GM12801 (cell line): ENCODE data around the gene SS18L1.

Experiments used
- TF ChIP-seq, protein P1 (sequence below): IDR thresholded peaks from one replicate; pipeline ENCODE4 v1.5.1; 2011; ENCODE audit warnings: control low read depth; ENCODE audit not compliant: insufficient read length; ENCODE audit errors: extremely low read depth

Gene SS18L1

DNA sequence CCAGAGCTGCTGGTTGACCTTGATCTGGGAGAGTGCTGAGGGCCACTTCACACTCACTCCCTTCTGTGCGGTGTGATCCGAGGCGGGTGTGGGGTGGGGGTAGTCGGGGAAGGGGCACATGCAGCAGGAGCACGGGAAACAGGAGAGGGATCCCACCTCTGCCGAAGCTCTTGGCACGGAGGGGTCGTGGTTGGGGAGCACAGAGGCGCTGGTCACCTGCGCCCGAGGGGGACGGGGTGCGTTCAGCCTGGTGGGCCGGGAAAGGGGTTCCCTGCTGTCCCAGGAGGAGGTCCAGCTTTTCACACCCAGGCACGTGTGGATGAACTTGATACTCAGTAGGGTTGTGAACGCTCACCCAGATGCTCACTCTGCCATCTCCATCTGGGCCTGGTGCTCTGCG is 17.3 kb downstream of the SS18L1 start:
- TF ChIP-seq, protein P1, sequence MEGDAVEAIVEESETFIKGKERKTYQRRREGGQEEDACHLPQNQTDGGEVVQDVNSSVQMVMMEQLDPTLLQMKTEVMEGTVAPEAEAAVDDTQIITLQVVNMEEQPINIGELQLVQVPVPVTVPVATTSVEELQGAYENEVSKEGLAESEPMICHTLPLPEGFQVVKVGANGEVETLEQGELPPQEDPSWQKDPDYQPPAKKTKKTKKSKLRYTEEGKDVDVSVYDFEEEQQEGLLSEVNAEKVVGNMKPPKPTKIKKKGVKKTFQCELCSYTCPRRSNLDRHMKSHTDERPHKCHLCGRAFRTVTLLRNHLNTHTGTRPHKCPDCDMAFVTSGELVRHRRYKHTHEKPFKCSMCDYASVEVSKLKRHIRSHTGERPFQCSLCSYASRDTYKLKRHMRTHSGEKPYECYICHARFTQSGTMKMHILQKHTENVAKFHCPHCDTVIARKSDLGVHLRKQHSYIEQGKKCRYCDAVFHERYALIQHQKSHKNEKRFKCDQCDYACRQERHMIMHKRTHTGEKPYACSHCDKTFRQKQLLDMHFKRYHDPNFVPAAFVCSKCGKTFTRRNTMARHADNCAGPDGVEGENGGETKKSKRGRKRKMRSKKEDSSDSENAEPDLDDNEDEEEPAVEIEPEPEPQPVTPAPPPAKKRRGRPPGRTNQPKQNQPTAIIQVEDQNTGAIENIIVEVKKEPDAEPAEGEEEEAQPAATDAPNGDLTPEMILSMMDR: no peak

DNA sequence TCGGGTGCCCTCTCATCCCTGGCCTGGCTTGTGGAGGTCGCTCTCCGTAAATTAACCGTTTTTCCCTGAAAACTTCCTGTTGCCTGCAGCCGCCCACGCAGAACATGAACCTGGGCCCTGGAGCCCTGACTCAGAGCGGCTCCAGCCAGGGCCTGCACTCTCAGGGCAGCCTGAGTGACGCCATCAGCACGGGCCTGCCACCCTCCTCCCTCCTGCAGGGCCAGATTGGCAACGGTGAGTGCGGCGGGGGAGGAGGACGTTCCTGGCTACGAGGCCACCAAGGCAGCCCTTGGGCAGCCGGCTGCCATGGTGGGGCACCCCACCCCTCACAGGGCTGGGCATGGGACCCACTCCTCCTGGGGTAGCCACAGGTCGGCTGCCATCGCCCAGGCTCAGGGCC is 17.8 kb downstream of the SS18L1 start:
- TF ChIP-seq, protein P1: no peak

DNA sequence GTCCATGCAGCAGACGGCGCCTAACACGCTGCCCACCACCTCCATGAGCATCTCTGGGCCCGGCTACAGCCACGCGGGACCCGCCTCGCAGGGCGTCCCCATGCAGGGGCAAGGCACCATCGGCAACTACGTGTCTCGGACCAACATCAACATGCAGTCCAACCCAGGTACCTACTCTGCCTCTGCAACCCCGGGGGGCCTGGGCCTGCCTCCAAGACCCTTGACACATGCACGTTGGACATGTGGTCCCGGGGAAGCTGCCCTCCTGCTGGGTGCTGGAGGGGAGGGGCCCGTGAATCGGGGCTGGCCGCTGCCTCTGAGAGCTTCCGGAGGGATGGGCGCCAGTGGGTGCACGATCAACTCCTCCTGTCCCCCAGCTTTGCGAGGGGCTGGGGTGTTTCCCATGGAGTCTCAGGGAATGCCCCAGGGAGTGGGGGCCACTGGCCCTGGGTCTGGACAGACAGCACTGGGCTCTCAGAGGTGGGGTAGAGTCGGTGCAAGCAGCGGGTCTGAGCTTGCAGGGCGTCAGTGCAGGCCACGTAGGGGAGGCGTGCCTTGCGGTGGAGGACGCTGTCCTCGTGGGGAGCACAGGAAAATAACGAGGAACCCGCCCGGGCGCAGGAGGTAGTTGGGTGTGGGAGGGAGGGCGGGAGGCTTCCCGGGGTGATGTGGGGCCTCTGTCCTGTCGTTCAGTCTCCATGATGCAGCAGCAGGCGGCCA is 19.4 kb downstream of the SS18L1 start:
- TF ChIP-seq, protein P1: no peak

DNA sequence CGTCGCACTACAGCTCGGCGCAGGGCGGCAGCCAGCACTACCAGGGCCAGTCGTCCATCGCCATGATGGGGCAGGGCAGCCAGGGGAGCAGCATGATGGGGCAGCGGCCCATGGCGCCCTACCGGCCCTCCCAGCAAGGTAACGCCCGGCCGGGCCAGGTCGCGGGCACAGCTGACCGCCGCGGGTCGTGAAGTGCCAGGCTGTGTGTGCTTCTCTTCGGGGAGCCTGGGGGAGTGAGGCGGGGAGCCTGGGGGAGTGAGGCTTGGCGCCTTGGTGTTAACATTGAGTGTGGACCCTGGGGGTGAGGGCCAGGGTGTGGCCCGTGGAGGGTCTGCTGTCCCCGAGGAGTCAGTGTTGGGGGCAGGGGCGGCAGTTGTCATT is 19.9 kb downstream of the SS18L1 start:
- TF ChIP-seq, protein P1: no peak

DNA sequence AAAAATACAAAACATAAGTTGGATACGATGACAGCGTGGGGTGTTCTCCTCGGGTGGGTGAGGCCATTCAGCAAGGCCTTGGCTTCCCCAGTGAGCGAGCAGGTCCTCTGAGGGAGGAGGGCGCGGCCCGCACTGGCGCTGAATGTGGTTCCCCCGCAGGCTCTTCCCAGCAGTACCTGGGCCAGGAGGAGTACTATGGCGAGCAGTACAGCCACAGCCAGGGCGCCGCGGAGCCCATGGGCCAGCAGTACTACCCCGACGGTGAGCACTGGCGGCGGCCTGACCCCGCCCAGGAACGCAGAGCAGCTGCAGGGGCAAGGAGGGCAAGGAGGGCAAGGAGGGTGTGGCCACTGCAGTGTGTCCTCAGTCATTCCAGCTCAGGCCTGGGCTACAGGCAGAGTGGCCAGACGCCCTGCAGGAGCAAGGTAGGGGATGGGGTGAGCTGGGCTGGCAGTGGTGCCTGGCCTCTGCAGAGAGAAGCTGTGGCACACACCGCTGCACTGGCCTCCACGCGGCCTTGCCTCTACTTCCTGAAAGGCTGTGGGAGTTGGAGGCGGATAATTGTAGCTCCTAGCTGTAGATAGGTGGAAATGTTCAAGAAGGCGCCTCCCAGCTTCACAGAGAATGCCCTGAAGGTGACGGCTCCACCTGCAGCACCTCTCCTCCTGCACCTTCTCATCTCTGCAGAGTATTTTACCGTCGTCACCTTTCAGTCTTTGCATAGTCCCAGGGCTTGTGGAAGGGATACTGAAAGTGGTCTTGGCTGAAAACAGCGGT is 20.6 kb downstream of the SS18L1 start:
- TF ChIP-seq, protein P1: no peak

DNA sequence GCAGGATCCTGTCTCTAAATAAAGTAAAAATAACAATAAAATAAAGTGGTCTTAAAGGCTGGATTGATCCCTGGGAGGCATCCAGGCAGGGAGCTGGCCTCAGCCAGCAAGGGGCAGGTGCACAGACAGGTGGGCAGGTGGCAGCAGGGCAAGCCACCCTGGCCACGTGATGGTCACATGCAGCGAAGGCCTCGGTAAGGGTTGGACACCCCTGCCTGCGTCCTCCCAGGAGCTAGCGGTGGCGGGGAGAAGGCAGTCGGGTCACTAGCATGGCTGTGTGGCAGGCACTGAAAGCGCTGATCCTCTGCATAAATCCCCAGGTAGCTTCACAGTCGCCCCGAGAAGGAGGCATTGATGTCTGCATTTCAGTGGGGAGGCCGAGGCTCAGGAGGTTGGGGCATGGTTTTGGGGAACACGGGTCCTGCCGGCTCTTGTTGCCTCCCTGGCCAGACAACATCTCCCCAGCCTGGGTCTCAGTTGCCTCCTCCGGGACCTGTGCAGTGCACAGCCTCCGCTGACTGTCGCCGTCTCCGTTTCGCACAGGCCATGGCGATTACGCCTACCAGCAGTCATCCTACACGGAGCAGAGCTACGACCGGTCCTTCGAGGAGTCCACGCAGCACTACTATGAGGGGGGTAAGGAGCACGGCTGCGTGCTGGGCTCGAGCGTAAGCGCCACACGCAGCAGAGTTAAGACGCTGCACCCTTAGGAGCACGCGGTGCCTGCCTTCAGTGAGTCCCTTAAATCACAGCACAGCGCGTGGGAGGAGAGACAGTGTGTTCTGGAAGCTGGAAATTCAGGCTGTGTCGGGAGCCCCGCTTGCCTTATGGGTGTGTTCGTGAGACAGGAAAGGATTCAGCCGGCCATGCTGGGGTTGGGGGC is 21.6 kb downstream of the SS18L1 start:
- TF ChIP-seq, protein P1: no peak
